ENCODE results near the gene CDK19.

Gene CDK19

DNA sequence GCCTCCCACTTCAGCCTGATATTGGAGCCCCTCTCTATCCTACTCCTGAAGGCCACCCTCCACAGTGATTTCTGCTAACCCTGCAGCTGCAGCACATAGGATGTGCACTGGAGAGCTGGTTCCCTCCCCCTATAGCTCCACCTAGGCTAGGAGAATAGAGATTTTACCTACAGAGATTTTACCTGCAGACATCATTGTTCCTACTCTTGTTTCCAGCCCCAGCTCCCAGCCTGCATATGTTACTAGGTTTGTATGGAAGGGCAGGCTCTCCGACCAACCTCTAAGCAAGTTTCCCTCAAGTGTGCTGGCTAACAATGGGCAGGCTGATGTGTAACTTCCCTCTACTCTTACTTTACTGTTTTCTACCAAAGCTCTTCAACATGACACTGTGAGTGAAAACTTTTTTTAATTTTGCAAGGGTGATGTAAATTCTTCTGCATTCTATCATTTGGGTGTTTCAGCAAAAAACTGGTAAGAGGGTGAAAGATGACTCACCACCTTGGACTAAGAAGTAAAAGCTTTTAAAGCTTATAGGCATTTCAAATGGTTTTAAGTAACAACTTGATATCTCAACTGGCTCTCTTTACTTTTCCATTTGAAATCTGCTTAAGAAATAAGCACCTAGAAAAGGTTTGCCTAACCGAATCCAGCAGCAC is 106.8 kb downstream of the CDK19 start:
- Histone ChIP-seq H3K4me2 (ENCODE audit: insufficient read depth, low read length, poor library complexity, severe bottlenecking) (no peak overlapping the region), H3K36me3 (replicated peaks in 1 of 2; ENCODE audit: control insufficient read depth in 2 of 2, insufficient read depth in 2 of 2, low read length in 2 of 2) (peaks cover 0 to 6% of the 10 kb centered on the region in 2 donors), H3K4me3 (ENCODE audit: low read length in 2 of 2) (no peak overlapping the region), H3K9ac (ENCODE audit: low read depth, low read length, poor library complexity) (no peak overlapping the region), H3K4me1 (ENCODE audit: control insufficient read depth in 2 of 2, insufficient read depth in 1 of 2, low read depth in 1 of 2, low read length in 2 of 2) (peaks cover 3 to 5% of the 10 kb centered on the region in 2 donors), H3K79me1 (ENCODE audit: low read depth, low read length) (no peaks in the 10 kb centered on the region), H3K14ac (ENCODE audit: low read length) (no peak overlapping the region), H2BK5ac (ENCODE audit: low read length) (no peak overlapping the region), H2BK15ac (ENCODE audit: low read length) (no peak overlapping the region), H2BK120ac (ENCODE audit: low read depth, low read length) (no peak overlapping the region), H4K91ac (ENCODE audit: low read depth, low read length, poor library complexity) (no peak overlapping the region), H3K23ac (ENCODE audit: low read depth, low read length, poor library complexity) (no peak overlapping the region), H3K9me3 (replicated peaks in 1 of 2; ENCODE audit: control insufficient read depth in 2 of 2, insufficient read depth in 1 of 2, low read depth in 1 of 2, low read length in 2 of 2) (no peaks in the 10 kb centered on the region), H2AFZ (ENCODE audit: low read length) (no peak overlapping the region), H3K18ac (ENCODE audit: low read length) (no peak overlapping the region), H3K27me3 (ENCODE audit: control insufficient read depth in 3 of 3, insufficient read depth in 3 of 3, low read depth in 1 of 3, low read length in 3 of 3) (no peaks in the 10 kb centered on the region), H2AK5ac (ENCODE audit: low read depth, low read length) (no peak overlapping the region), H3K4ac (ENCODE audit: low read length) (no peak overlapping the region), H3K27ac (replicated peaks; ENCODE audit: low read length) (no peak overlapping the region), H2BK12ac (ENCODE audit: low read length) (no peak overlapping the region), H4K8ac (ENCODE audit: low read depth, low read length) (no peak overlapping the region)
- no peak for DNase-seq (ENCODE audit: low spot score)
- no CpG with 5 or more reads among the region's 2 CpGs for WGBS, 2 donors (ENCODE audit: extremely low coverage in 2 of 2, insufficient read length in 2 of 2, insufficient replicate concordance in 1 of 2)

DNA sequence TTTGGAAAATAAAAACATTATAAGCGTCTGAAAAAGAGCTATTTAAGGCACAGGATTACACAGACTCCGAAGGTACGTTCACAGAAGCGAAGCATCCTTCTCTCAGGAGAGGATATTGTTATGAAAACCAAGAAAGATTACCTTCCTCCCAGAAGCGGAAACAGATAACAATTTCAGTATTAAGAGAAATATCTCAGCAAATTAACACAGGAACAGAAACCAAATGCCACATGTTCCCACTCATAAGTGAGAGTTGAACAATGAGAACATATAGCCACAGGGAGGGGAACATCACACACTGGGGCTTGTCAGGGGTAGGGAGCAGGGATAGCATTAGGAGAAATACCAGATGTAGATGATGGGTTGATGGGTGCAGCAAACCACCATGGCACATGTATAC is 109.7 kb downstream of the CDK19 start:
- Histone ChIP-seq H3K4ac (ENCODE audit: low read length) (no peak overlapping the region), H3K23ac (ENCODE audit: low read depth, low read length, poor library complexity) (no peak overlapping the region), H3K14ac (ENCODE audit: low read length) (no peak overlapping the region), H3K4me2 (ENCODE audit: insufficient read depth, low read length, poor library complexity, severe bottlenecking) (no peak overlapping the region), H3K27me3 (ENCODE audit: control insufficient read depth in 3 of 3, insufficient read depth in 3 of 3, low read depth in 1 of 3, low read length in 3 of 3) (no peaks in the 10 kb centered on the region), H2AFZ (ENCODE audit: low read length) (no peak overlapping the region), H3K4me3 (ENCODE audit: low read length in 2 of 2) (no peak overlapping the region), H4K8ac (ENCODE audit: low read depth, low read length) (no peak overlapping the region), H2BK5ac (ENCODE audit: low read length) (no peak overlapping the region), H2BK15ac (ENCODE audit: low read length) (no peak overlapping the region), H3K9me3 (replicated peaks in 1 of 2; ENCODE audit: control insufficient read depth in 2 of 2, insufficient read depth in 1 of 2, low read depth in 1 of 2, low read length in 2 of 2) (no peaks in the 10 kb centered on the region), H2AK5ac (ENCODE audit: low read depth, low read length) (no peak overlapping the region), H3K18ac (ENCODE audit: low read length) (no peak overlapping the region), H3K36me3 (replicated peaks in 1 of 2; ENCODE audit: control insufficient read depth in 2 of 2, insufficient read depth in 2 of 2, low read length in 2 of 2) (no peaks in the 10 kb centered on the region), H4K91ac (ENCODE audit: low read depth, low read length, poor library complexity) (no peak overlapping the region), H2BK12ac (ENCODE audit: low read length) (no peak overlapping the region), H3K9ac (ENCODE audit: low read depth, low read length, poor library complexity) (no peak overlapping the region), H2BK120ac (ENCODE audit: low read depth, low read length) (no peak overlapping the region), H3K27ac (replicated peaks; ENCODE audit: low read length) (no peak overlapping the region), H3K79me1 (ENCODE audit: low read depth, low read length) (no peaks in the 10 kb centered on the region), H3K4me1 (ENCODE audit: control insufficient read depth in 2 of 2, insufficient read depth in 1 of 2, low read depth in 1 of 2, low read length in 2 of 2) (peaks cover 3 to 5% of the 10 kb centered on the region in 2 donors)
- no CpG with 5 or more reads among the region's 5 CpGs for WGBS, 2 donors (ENCODE audit: extremely low coverage in 2 of 2, insufficient read length in 2 of 2, insufficient replicate concordance in 1 of 2)
- DNase-seq (ENCODE audit: low spot score), result no peak

DNA sequence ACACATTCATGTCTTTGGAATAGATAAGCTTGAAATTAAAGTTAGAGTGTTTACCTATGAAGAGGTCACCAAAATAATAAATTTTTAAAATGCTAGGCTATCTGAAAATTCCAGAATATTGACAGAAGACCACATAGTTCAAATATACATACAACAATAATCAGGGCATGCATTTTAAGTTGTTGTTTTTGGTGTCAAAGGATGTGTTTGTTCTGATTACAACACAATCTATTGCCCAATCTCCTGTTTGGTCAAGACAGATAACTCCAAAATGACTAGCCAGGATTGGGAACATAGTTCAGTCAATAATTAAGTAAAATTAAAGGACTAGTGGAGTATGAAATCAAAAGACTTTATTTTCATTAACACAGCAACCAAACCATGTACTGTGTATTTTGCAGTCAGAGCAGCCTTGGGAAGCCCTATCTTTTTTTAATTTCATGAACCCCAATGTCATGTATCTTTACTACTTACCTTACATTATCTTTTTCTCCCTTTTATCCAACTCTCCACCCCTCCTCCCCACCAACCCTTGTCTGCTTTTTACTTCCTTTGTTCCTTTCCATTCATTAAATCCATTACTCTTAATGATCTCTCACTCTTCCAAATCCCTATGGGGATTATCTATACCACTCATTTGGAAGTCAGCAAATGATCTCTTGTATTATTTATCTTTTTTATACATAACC is 111.2 kb downstream of the CDK19 start:
- no peak overlapping the region for H3K4me3 ChIP-seq (ENCODE audit: low read length in 2 of 2)
- no peak for DNase-seq (ENCODE audit: low spot score)
- H3K9me3 ChIP-seq (replicated peaks in 1 of 2; ENCODE audit: control insufficient read depth in 2 of 2, insufficient read depth in 1 of 2, low read depth in 1 of 2, low read length in 2 of 2), result no peaks in the 10 kb centered on the region
- H3K27me3 ChIP-seq (ENCODE audit: control insufficient read depth in 3 of 3, insufficient read depth in 3 of 3, low read depth in 1 of 3, low read length in 3 of 3), result no peaks in the 10 kb centered on the region
- no peak overlapping the region for H3K18ac ChIP-seq (ENCODE audit: low read length)
- H3K9ac ChIP-seq (ENCODE audit: low read depth, low read length, poor library complexity), result no peak overlapping the region
- H2BK15ac ChIP-seq (ENCODE audit: low read length), result no peak overlapping the region
- no peak overlapping the region for H4K91ac ChIP-seq (ENCODE audit: low read depth, low read length, poor library complexity)
- H2AFZ ChIP-seq (ENCODE audit: low read length), result no peak overlapping the region
- H3K23ac ChIP-seq (ENCODE audit: low read depth, low read length, poor library complexity), result no peak overlapping the region
- H3K14ac ChIP-seq (ENCODE audit: low read length), result no peak overlapping the region
- no peak overlapping the region for H3K4ac ChIP-seq (ENCODE audit: low read length)
- peaks cover 2% of the 10 kb centered on the region for H3K79me1 ChIP-seq (ENCODE audit: low read depth, low read length)
- no peak overlapping the region for H2BK120ac ChIP-seq (ENCODE audit: low read depth, low read length)
- no peak overlapping the region for H2BK5ac ChIP-seq (ENCODE audit: low read length)
- no peaks in the 10 kb centered on the region for H3K36me3 ChIP-seq (replicated peaks in 1 of 2; ENCODE audit: control insufficient read depth in 2 of 2, insufficient read depth in 2 of 2, low read length in 2 of 2)
- H3K4me1 ChIP-seq (ENCODE audit: control insufficient read depth in 2 of 2, insufficient read depth in 1 of 2, low read depth in 1 of 2, low read length in 2 of 2), result no peaks in the 10 kb centered on the region
- H2BK12ac ChIP-seq (ENCODE audit: low read length), result no peak overlapping the region
- no peak overlapping the region for H4K8ac ChIP-seq (ENCODE audit: low read depth, low read length)
- no peak overlapping the region for H3K4me2 ChIP-seq (ENCODE audit: insufficient read depth, low read length, poor library complexity, severe bottlenecking)
- H2AK5ac ChIP-seq (ENCODE audit: low read depth, low read length), result no peak overlapping the region
- H3K27ac ChIP-seq (replicated peaks; ENCODE audit: low read length), result no peak overlapping the region

DNA sequence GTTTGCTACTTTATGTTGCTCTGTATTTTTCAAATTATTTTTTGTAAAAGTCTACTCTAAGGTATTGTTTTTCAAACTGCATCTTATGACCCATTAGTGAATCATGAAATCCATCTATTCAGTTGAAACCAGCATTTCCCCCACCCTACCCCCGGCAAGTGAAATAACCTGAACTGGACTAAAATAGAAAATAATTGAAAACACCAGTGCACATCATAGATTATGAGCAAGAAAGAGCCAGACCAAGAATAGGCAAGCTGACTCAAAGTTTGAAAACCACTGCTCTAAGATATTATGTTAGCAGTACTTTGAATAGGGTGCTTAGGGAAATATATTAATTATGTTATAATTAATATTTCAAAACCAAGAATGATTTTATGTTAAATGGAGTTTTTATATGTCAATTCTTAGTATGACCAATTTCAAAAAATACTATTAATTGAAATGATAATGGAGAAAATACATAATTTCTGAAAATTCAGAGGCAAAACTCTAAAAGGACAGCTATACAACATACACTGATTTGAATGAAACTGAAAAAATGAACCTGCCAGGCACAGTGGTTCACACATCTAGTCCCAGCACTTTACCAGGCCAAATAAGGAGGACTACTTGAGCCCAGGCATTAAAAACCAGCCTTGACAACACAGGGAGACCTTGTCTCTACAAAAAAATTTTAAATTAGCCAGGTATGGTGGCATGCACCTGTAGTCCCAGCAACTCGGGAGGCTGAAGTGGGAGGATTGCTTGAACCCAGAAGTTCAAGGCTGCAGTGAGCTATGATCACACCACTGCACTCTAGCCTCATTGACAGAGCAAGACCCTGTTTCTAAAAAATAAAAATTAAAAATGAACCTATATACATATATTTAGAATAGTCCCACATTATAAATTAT is 112.0 kb downstream of the CDK19 start:
- no peaks in the 10 kb centered on the region for H3K36me3 ChIP-seq (replicated peaks in 1 of 2; ENCODE audit: control insufficient read depth in 2 of 2, insufficient read depth in 2 of 2, low read length in 2 of 2)
- H4K91ac ChIP-seq (ENCODE audit: low read depth, low read length, poor library complexity), result no peak overlapping the region
- H3K4me3 ChIP-seq (ENCODE audit: low read length in 2 of 2), result no peak overlapping the region
- no peaks in the 10 kb centered on the region for H3K4me1 ChIP-seq (ENCODE audit: control insufficient read depth in 2 of 2, insufficient read depth in 1 of 2, low read depth in 1 of 2, low read length in 2 of 2)
- no peak overlapping the region for H2AK5ac ChIP-seq (ENCODE audit: low read depth, low read length)
- H3K27ac ChIP-seq (replicated peaks; ENCODE audit: low read length), result no peak overlapping the region
- DNase-seq (ENCODE audit: low spot score), result no peak
- H3K9ac ChIP-seq (ENCODE audit: low read depth, low read length, poor library complexity), result no peak overlapping the region
- no peak overlapping the region for H3K4me2 ChIP-seq (ENCODE audit: insufficient read depth, low read length, poor library complexity, severe bottlenecking)
- no CpG with 5 or more reads among the region's 2 CpGs for WGBS, 2 donors (ENCODE audit: extremely low coverage in 2 of 2, insufficient read length in 2 of 2, insufficient replicate concordance in 1 of 2)
- peaks cover 2% of the 10 kb centered on the region for H3K79me1 ChIP-seq (ENCODE audit: low read depth, low read length)
- H3K14ac ChIP-seq (ENCODE audit: low read length), result no peak overlapping the region
- no peak overlapping the region for H3K23ac ChIP-seq (ENCODE audit: low read depth, low read length, poor library complexity)
- no peak overlapping the region for H4K8ac ChIP-seq (ENCODE audit: low read depth, low read length)
- H3K27me3 ChIP-seq (ENCODE audit: control insufficient read depth in 3 of 3, insufficient read depth in 3 of 3, low read depth in 1 of 3, low read length in 3 of 3), result no peaks in the 10 kb centered on the region
- H3K4ac ChIP-seq (ENCODE audit: low read length), result no peak overlapping the region
- H2BK12ac ChIP-seq (ENCODE audit: low read length), result no peak overlapping the region
- H2BK120ac ChIP-seq (ENCODE audit: low read depth, low read length), result no peak overlapping the region
- no peak overlapping the region for H2BK15ac ChIP-seq (ENCODE audit: low read length)
- no peak overlapping the region for H2BK5ac ChIP-seq (ENCODE audit: low read length)
- no peak overlapping the region for H2AFZ ChIP-seq (ENCODE audit: low read length)
- H3K9me3 ChIP-seq (replicated peaks in 1 of 2; ENCODE audit: control insufficient read depth in 2 of 2, insufficient read depth in 1 of 2, low read depth in 1 of 2, low read length in 2 of 2), result peaks cover 0 to 3% of the 10 kb centered on the region in 2 donors
- no peak overlapping the region for H3K18ac ChIP-seq (ENCODE audit: low read length)

Measured in neuronal stem cell (in vitro differentiated cells).